Prostate gland (tissue), 2 donors: ENCODE results near the gene SMIM17.

Experiments
- POLR2A ChIP-seq: fragments of 450-650 bp; IDR thresholded peaks from one replicate; pipeline ENCODE4 v1.6.1; 2016; ENCODE audit warnings: antibody characterized with exemption, mild to moderate bottlenecking
- POLR2AphosphoS5 ChIP-seq: sonication (generic); formaldehyde crosslinking; IDR thresholded peaks from one replicate; pipeline ENCODE4 v1.6.1; 2017; ENCODE audit warnings: antibody characterized with exemption
- TF ChIP-seq, protein P1 (sequence below), 4 experiments: fragments of 200-600 bp in 2 of 4; fragments of 450-650 bp in 2 of 4; sonication (generic) in 2 of 4; IDR thresholded peaks; 1 replicate in 3 of 4; 2 replicates in 1 of 4; pipeline ENCODE4 v1.5.1; 2016 to 2019; ENCODE audit warnings: antibody characterized with exemption in 4 of 4, mild to moderate bottlenecking in 2 of 4, moderate library complexity in 2 of 4

GRCh38 chr19:56619121-56619520 lies 23.8 kb upstream of the SMIM17 start:
- TF ChIP-seq POLR2A (no peak), POLR2AphosphoS5 (no peak)
- TF ChIP-seq, protein P1, sequence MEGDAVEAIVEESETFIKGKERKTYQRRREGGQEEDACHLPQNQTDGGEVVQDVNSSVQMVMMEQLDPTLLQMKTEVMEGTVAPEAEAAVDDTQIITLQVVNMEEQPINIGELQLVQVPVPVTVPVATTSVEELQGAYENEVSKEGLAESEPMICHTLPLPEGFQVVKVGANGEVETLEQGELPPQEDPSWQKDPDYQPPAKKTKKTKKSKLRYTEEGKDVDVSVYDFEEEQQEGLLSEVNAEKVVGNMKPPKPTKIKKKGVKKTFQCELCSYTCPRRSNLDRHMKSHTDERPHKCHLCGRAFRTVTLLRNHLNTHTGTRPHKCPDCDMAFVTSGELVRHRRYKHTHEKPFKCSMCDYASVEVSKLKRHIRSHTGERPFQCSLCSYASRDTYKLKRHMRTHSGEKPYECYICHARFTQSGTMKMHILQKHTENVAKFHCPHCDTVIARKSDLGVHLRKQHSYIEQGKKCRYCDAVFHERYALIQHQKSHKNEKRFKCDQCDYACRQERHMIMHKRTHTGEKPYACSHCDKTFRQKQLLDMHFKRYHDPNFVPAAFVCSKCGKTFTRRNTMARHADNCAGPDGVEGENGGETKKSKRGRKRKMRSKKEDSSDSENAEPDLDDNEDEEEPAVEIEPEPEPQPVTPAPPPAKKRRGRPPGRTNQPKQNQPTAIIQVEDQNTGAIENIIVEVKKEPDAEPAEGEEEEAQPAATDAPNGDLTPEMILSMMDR (IDR thresholded peaks at IDR 0.05) = no peak
